NCI-H510A (cell line): ENCODE results near the gene DNM1.
"Not testable (repeated sequence)": the region's sequence is repeated elsewhere in the genome, so short reads cannot be mapped to it uniquely, and the experiment has no call there.

Experiments
- DNase-seq: peaks from one replicate; lab custom pipeline; 2025; lab: John Stamatoyannopoulos, UW

Gene DNM1

GRCh38 chr9:128224877-128225276 lies 21.7 kb downstream of the DNM1 start:
- DNase-seq = no peak

DNA sequence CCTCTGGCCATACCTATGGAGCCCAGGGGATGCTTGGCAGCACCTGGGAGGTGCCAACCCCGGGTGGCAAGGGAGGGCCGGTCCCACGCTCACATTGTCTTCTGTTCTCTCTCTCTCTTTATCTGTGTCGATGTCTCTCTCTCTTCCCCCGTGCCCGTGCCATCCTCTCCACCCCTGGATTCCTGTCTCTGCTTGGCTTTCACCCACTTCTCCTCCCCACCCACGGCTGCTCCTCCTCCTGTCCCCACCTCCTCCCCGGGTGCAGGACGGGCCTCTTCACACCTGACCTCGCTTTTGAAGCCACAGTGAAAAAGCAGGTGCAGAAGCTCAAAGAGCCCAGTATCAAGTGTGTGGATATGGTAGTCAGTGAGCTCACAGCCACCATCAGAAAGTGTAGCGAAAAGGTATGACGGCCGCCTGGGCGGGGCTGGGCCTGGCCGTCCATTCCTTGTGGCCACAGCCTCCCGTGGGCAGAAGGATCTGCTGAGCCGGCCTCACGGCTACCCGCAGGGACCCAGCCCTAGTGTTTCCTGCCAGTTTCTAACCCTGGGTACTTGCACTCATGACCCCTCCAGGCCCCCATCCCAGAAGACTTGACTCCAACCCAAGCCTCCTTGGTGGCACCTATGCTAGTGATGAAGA lies 22.7 kb downstream of the DNM1 start:
- no peak for DNase-seq

DNA sequence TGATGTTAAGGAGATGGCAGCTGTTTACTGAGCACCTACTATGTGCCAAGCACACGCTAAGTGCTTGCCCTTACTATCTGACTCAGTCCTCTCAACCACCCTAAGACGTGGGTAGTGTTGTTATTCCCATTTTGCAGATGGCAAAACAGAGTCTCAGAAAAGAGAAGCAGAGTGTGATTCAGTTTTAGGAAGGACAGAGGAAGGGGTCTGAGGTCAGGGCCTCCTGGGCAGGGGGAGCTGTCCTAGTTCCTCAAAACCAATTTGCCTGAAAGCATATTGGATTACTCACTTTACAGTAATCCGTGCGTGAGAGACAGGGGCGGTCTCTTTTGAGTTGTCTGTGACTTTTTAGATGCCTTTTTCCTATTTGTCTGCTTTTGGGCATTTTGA lies 23.2 kb downstream of the DNM1 start:
- no peak for DNase-seq

DNA sequence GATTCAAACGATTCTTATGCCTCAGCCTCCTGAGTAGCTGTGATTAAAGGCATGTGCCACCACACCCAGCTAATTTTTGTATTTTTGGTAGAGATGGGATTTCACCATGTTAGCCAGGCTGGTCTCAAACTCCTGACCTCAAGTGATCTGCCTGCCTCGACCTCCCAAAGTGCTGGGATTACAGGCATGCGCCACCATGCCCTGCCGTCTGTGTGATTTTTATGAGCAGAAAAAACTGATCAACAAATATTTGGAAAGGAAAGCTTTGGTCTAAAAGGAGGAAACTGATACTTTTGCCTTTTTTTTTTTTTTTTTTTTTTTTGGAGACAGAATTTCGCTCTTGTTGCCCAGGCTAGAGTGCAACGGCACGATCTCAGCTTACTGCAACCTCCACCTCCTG lies 27.7 kb downstream of the DNM1 start:
- DNase-seq = not testable (repeated sequence)

- DNase-seq = no peak
These were observed 28.7 kb downstream of the DNM1 start for GRCh38 chr9:128231638-128232527.

- DNase-seq = no peak
These were observed 29.6 kb downstream of the DNM1 start for GRCh38 chr9:128232528-128233428.

DNA sequence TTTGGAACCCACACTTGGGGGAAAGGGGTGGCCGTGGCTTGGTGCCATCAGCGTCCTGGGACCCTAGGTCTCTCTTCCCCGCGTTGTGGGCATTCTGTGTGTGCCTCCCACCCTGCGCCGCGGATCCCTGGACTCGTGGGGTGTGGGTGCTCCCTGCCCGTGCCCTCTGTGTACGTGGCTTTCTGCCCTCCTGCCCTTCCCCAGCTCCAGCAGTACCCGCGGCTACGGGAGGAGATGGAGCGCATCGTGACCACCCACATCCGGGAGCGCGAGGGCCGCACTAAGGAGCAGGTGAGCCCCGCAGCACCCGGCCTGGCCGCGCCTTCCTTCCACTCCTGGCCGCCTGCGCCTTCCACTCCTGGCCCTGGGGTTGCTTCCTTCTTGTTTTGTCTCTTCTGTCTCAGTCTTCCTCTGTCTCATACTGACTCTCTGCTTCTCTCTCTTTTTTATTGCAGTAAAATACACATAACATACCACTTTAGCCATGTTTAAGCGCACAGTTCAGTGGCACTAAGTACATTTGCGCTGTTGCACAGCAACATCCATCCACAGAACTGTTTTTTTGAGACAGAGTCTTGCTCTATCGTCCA lies 30.7 kb downstream of the DNM1 start:
- DNase-seq = no peak

- no peak for DNase-seq
These were observed 38.9 kb downstream of the DNM1 start for GRCh38 chr9:128242124-128242523.

- DNase-seq = no peak
These were observed 39.6 kb downstream of the DNM1 start for GRCh38 chr9:128242828-128243214.

DNA sequence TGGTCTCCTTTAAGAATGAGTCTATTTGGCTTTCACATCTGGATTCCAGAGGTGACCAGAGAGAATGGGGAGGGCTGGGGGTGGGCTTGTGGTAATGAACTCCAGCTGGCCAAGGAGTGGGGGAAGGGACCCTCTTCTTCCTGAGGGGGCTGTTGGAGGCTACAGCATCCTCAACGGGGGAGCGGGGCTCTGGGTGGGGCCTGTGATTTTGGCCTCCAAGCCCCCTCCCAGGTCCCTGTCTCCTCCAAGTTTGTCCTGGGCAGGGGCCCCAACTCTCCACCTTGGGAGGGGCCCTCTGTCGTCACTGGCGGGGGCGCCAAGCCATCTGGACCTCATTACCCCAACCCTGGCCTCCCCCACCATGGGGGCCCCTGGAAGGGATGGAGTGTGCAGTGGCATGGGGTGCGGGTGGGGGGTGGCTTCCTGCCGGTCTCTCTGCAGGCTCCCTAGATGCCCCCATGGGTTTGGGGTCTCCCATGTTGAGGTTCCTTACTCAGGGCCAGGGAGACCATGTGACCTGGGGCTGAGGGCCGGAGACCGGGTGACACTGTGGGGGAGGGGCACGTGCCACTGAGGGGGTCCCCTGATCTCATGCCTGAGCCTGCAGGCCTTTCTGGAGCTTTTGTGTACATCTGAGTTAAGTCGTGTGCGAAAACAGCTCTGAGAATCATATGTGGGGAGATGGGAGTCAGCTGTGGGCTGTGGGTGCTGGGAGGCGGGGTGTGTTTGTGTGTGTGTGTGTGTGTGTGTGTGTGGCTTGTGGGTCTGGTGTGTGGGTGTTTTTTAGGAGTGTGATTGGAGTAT lies 40.2 kb downstream of the DNM1 start:
- no peak for DNase-seq

DNA sequence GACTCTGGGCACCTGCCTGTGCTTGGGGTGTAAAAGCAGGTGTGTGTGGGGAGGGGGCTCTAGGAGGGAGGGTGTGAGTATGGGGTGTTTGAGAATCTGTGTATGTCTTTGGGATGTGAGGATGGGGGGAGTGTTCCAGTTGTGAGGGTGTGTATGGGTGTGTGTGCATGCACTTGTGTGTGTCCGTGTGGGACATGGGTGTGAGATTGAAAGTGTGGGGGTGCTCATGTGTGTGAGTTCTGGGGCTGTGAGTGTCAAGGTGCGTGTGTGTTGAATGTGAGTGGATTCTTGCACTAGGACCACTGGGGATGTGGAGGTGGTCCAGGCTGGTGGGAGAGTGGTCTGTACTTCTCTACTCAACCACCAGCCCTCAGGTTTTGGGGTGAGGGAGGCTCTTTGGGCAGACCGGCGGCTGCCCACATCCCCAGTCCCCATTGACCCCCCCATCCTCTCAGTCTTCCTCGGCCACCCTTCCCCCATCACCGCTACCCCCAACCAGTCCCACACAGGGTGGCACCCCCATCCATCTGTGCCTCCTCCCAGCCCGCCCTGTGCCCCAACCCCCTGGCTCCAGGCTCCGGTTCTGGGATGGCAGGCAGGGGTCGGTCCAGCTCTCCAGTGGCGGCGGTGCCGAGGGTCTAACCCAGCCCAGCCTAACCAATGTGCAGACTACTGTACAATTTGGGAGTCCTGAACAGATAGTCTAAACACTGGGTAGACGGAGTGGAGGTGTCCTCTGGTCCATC lies 41.1 kb downstream of the DNM1 start:
- DNase-seq = no peak

- DNase-seq = no peak
These were observed 41.7 kb downstream of the DNM1 start for GRCh38 chr9:128244837-128245231.

- DNase-seq = no peak
These were observed 42.4 kb downstream of the DNM1 start for GRCh38 chr9:128245421-128246151.

GRCh38 chr9:128246471-128246870 lies 43.3 kb downstream of the DNM1 start:
- DNase-seq = no peak

DNA sequence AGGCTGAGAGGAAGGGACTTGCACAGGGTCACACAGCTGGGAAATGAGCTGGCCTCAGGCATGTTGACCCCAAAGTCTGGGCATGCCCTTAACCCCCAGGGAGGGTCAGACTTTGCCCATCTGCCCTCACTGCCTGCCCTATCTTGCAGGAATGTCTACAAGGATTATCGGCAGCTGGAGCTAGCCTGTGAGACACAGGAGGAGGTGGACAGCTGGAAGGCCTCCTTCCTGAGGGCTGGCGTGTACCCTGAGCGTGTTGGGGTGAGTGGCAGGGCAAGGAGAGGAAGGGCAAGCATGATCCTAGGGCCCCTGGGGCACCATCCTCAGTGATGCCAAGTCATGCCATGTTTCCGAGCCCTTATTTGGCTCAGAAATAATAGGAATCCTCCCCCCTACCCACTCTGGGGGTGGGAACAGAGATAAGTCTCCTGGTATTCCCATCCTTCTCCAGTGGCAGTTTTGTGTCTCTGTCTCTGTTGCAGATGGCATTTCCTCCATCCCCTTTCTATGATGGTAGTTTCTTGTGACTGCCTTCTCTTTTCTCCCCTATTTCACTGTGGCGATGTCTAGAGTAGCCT lies 44.1 kb downstream of the DNM1 start:
- no peak for DNase-seq

DNA sequence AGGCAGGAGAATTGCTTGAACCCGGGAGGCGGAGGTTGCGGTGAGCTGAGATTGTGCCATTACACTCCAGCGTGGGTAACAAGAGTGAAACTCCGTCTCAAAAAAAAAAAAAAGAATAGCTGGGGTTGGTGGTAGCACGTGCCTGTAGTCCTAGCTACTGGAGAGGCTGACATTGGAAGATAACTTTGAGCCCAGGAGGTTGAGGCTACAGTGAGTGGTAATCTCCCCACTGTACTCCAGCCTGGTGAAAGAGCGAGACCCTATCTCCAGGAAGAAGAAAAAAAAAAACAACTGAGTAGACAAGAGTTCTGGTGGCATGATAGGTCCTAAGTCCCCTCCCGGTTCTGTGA lies 46.4 kb downstream of the DNM1 start:
- no peak for DNase-seq

DNA sequence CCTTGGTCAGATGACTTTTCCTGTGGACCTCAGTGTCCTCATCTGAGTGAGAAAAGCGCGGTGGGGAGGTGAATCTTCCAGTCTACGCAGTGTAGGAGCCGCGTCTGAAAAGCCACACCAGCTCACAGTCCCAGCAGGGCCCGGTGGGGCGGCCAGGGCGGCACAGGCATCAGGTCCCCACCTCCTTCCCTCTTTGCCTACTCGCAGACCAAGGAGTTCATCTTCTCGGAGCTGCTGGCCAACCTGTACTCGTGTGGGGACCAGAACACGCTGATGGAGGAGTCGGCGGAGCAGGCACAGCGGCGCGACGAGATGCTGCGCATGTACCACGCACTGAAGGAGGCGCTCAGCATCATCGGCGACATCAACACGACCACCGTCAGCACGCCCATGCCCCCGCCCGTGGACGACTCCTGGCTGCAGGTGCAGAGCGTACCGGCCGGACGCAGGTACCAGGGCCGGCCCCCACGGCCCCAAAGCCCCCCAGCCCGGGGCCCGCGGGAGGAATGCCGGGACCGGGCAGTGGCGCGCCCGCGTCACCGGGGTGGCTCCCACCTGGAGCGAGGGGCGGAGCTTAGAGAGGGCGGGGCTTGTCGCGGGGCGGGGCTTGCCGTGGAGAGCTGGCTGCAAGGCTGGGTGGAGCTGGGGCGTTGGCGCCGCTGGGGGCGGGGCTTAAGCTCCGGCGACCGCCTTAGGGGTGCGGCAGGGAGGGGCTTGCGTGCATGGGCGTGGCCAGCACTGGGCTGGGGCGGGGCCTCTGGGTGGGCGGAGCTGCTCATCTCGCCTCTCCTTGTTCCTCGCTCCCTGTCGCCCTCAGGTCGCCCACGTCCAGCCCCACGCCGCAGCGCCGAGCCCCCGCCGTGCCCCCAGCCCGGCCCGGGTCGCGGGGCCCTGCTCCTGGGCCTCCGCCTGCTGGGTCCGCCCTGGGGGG lies 47.0 kb downstream of the DNM1 start:
- DNase-seq = no peak
